HepG2 (cell line): ENCODE data around the gene DAB1. TPM values are rescaled to one million over a fixed set of nuclear protein-coding genes. Genes with fewer than 3 reads are reported as not detected.

Source experiments
- MLX ChIP-seq: IDR thresholded peaks from 2 replicates; pipeline ENCODE4 v1.6.1; 2016
- THAP9 ChIP-seq: sonication (generic); formaldehyde crosslinking; IDR thresholded peaks from 2 replicates; pipeline ENCODE4; 2020; ENCODE audit warnings: missing genetic modification reagents, mild to moderate bottlenecking, borderline replicate concordance
- ZHX2 ChIP-seq, 2 experiments: sonication (generic) in 1 of 2; formaldehyde crosslinking in 1 of 2; IDR thresholded peaks; 2 replicates each; pipeline versions ENCODE4 v1.6.1 to v1.9.0; 2014 to 2022; ENCODE audit warnings: antibody characterized with exemption in 1 of 2, borderline replicate concordance in 1 of 2, inconsistent platforms in 1 of 2, low read depth in 1 of 2, missing genetic modification reagents in 1 of 2
- ZNF547 ChIP-seq: sonication (generic); formaldehyde crosslinking; IDR thresholded peaks from 2 replicates; pipeline ENCODE4 v1.5.1; 2020; ENCODE audit warnings: mild to moderate bottlenecking, missing genetic modification reagents
- ZNF619 ChIP-seq: sonication (generic); formaldehyde crosslinking; IDR thresholded peaks from 2 replicates; pipeline ENCODE4 v1.4.0; 2020; ENCODE audit warnings: mild to moderate bottlenecking, missing genetic modification reagents
- polyA plus RNA-seq, 8 experiments: library from polyadenylated mRNA; depleted of rRNA in 3 of 8; stranded (reverse) in 7 of 8; unstranded in 1 of 8; fragments of >200 nt; fragmentation: Illumina TruSeq in 4 of 8; extraction: Trizol in 4 of 8; gene quantifications; 2 replicates each; pipeline versions ENCODE4 v1.2.1 to v1.2.3, GENCODE V29; 2011 to 2016; ENCODE audit warnings: low read depth in 4 of 8, missing spikeins in 1 of 8, mixed read lengths in 1 of 8; ENCODE audit not compliant: insufficient read depth in 1 of 8
- total RNA-seq, 5 experiments: library from RNA; depleted of rRNA; stranded (reverse); fragments of >200 nt; fragmentation: Illumina TruSeq; extraction: Trizol; gene quantifications; 2 replicates each; pipeline ENCODE4 v1.2.3, GENCODE V29; 2016; ENCODE audit warnings: low read depth in 1 of 5

Gene DAB1
- total and polyA plus RNA-seq, 2 of the 13 experiments (the other 11 are each of a cell fraction or from before 2014, with no cell fraction given) = 0.04 to 0.13 TPM

GRCh38 chr1:57179001-57179400 lies 244.9 kb downstream of the DAB1 start (continued):
- TF ChIP-seq ZHX2 (IDR thresholded peaks at IDR 0.05; ENCODE audit: low read depth) (no peak), ZHX2 (CRISPR knock-in tag; IDR thresholded peaks at IDR 0.05; ENCODE audit: borderline replicate concordance) (no peak), ZNF619 (CRISPR knock-in tag) (no peak), THAP9 (no peak), ZNF547 (CRISPR knock-in tag) (no peak), MLX (CRISPR knock-in tag) (no peak)
